Measurements from ENCODE around the gene WDR26.

Gene WDR26

DNA sequence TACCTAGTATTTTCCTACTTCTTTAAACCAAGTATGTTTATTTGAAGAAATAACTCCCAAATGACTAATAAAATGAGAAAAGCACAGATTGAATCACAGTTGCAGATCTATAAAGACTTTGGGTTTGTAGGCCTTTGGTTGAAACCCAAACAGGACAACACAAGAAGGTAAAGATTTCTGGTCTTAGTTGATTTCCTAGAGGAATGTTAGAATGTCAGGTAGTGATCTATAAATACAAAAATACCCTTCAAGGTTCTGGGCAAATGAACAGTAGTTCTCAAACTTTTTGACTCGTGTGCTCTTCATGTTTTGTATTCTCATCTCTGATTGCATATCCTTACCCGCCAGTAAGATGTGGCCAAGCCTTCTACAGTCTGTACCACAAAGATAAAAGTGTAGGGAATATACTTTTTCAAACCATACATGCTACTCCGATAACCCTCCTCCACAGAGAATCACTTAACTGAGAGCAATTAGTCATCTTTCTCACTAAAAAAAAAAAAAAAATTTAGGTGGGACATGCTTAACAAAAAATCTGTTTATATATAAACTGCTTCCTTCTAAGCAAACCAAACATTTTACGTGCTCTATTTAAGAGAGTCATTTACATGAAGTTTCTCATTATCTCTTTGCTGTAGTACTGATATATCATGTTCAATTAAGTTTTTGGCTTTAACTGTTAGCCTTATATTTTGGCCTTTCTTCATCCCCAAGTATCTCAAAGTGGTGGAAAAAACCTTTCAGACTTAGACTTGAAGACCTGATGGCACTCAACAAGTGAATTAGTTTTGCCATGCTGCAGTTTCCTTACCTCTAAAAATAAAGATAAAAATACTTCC lies 42.0 kb downstream of the WDR26 start:
- Histone ChIP-seq H3K9ac (ENCODE audit: low read depth, low read length) (no peak overlapping the region), H3K27me3 (ENCODE audit: control insufficient read depth, insufficient read depth, low read length) (no peaks in the 10 kb centered on the region), H3K36me3 (ENCODE audit: control insufficient read depth, insufficient read depth, low read length) (peaks cover 96% of the 10 kb centered on the region), H3K27ac (ENCODE audit: low read depth, low read length) (no peak overlapping the region), H3K4me3 (ENCODE audit: low read depth, low read length) (no peak overlapping the region), H3K9me3 (ENCODE audit: control insufficient read depth, insufficient read depth, low read length) (no peaks in the 10 kb centered on the region), H3K4me1 (ENCODE audit: control insufficient read depth, insufficient read depth, low read length) (no peaks in the 10 kb centered on the region)

DNA sequence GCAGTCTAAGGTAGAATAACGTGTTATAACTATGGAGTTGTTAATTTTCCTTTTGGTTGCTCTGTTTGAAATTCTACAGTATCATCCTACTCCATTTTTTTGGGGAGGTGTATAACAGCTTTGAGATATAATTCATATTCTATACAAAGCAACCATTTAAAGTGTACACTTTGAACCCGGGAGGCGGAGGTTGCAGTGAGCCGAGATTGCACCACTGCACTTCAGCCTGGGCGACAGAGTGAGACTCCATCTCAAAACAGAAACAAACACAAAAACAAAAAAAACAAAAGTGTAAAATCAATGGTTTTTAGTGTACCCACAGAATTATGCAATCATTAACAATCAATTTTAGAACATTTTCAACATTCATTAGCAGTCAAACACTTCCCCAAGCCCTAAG lies 44.1 kb downstream of the WDR26 start:
- Histone ChIP-seq H3K9me3 (ENCODE audit: control insufficient read depth, insufficient read depth, low read length) (no peaks in the 10 kb centered on the region), H3K4me3 (ENCODE audit: low read depth, low read length) (no peak overlapping the region), H3K27me3 (ENCODE audit: control insufficient read depth, insufficient read depth, low read length) (no peaks in the 10 kb centered on the region), H3K36me3 (ENCODE audit: control insufficient read depth, insufficient read depth, low read length) (peaks cover 93% of the 10 kb centered on the region), H3K27ac (ENCODE audit: low read depth, low read length) (no peak overlapping the region), H3K4me1 (ENCODE audit: control insufficient read depth, insufficient read depth, low read length) (no peaks in the 10 kb centered on the region), H3K9ac (ENCODE audit: low read depth, low read length) (no peak overlapping the region)

DNA sequence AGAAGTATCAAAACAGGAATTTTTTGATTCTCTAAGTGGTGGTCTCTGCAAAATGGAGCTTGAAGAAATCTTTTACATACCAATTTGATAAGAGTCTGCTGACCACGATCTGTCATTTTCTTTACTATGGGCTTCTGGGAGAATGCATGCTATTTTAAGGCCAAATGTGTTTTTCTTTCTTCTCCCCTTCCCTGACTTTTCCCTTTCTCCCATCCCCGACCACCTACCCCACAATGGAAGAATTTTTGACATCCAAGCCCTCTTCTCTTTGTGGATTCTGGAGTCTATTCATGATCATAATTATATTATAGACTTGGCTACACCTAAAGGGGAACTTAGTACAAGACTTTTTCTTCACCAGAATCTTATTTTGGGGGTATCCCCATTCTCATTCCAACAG lies 46.7 kb downstream of the WDR26 start:
- no peak overlapping the region for H3K27ac ChIP-seq (ENCODE audit: low read depth, low read length)
- H3K9me3 ChIP-seq (ENCODE audit: control insufficient read depth, insufficient read depth, low read length), result no peaks in the 10 kb centered on the region
- H3K27me3 ChIP-seq (ENCODE audit: control insufficient read depth, insufficient read depth, low read length), result no peaks in the 10 kb centered on the region
- peaks cover 74% of the 10 kb centered on the region for H3K36me3 ChIP-seq (ENCODE audit: control insufficient read depth, insufficient read depth, low read length)
- H3K4me1 ChIP-seq (ENCODE audit: control insufficient read depth, insufficient read depth, low read length), result no peaks in the 10 kb centered on the region
- H3K9ac ChIP-seq (ENCODE audit: low read depth, low read length), result no peak overlapping the region
- H3K4me3 ChIP-seq (ENCODE audit: low read depth, low read length), result no peak overlapping the region

DNA sequence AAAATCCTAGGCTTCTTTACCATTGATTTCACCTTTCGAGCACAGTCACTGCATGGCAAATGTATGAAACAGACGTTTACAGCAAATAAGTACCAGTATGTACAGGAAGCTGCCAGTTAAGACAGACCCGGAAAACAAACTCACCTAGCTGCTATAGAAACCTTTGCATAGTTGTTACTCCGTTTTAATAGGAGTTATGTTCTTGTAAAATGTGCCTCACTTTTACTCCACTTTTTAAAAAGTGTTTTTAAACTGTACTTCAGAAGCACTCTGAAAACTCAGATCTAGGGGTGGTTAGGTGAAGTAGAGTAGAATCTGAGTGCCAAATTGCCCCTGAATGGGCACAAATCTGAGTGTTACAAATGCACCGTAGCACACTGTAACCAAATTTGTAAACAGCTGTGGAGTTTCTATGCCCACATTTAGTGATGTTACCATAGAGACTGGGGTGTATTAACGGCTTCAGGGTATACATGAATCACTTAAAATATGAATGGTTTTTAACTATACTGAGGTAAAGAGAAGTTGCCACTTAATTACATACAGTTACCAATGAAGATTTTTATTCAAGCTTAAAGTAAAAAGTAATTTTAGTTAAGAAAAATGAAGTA lies 47.2 kb downstream of the WDR26 start:
- peak overlapping the region; percentile 14 for H3K27ac ChIP-seq (ENCODE audit: low read depth, low read length)

DNA sequence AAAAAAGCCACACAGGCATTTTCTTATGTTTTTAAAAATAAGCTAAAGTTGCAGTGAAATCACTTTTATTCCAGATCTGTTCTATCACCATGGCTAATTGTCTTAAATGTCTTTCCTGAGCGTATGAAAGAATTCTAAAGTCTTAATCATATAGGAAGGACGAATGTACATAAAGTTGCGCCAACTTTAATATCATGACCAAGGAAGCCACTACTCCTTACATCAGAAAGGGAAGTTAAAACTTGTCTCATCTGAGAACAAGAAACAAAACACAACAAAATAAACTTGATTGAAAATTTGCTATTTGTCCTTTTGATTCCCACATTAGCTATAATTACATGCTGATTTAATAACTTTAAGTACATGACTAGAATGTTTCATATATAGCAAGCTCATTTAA lies 51.4 kb downstream of the WDR26 start:
- no peaks in the 10 kb centered on the region for H3K4me1 ChIP-seq (ENCODE audit: control insufficient read depth, insufficient read depth, low read length)
- peaks cover 50% of the 10 kb centered on the region for H3K36me3 ChIP-seq (ENCODE audit: control insufficient read depth, insufficient read depth, low read length)
- H3K4me3 ChIP-seq (ENCODE audit: low read depth, low read length), result no peak overlapping the region
- no peak overlapping the region for H3K9ac ChIP-seq (ENCODE audit: low read depth, low read length)
- H3K9me3 ChIP-seq (ENCODE audit: control insufficient read depth, insufficient read depth, low read length), result no peaks in the 10 kb centered on the region
- H3K27me3 ChIP-seq (ENCODE audit: control insufficient read depth, insufficient read depth, low read length), result no peaks in the 10 kb centered on the region
- H3K27ac ChIP-seq (ENCODE audit: low read depth, low read length), result no peak overlapping the region

More for the DNA sequence above, 47.2 kb downstream of the WDR26 start:
- H3K36me3 ChIP-seq (ENCODE audit: control insufficient read depth, insufficient read depth, low read length), result peaks cover 69% of the 10 kb centered on the region
- no peaks in the 10 kb centered on the region for H3K4me1 ChIP-seq (ENCODE audit: control insufficient read depth, insufficient read depth, low read length)
- H3K4me3 ChIP-seq (ENCODE audit: low read depth, low read length), result no peak overlapping the region
- no peaks in the 10 kb centered on the region for H3K27me3 ChIP-seq (ENCODE audit: control insufficient read depth, insufficient read depth, low read length)
- H3K9ac ChIP-seq (ENCODE audit: low read depth, low read length), result no peak overlapping the region
- no peaks in the 10 kb centered on the region for H3K9me3 ChIP-seq (ENCODE audit: control insufficient read depth, insufficient read depth, low read length)

DNA sequence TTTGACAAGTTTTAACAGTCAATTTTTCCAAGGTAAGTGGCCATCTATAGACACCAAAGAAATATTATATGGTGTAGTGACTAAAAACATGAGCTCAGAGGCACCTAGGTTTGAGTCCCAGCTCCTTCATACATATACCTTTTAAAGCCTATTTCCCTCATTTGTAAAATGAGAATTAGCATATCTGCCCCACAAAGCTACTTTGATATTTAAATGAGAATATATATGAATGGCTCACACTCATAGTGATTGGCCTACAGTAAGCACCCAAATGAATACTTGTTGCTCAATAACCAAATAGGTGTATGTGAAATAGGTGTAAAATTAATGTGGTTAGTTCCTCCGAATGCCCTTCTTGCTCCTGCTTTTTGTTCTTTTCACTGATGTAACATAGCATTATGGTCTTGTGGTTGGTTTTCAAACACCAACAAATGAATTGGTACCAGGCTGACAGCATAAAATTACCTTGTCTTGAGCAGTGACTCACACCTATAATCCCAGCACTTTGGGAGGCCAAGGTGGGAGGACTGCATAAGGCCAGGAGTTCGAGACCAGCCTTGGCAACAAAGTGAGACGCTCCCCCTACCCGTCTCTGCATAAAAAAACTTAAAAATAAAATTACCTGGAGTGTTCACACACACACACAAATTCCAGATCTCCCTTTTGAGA lies 52.6 kb downstream of the WDR26 start:
- no peak overlapping the region for H3K27ac ChIP-seq (ENCODE audit: low read depth, low read length)
- H3K9me3 ChIP-seq (ENCODE audit: control insufficient read depth, insufficient read depth, low read length), result no peaks in the 10 kb centered on the region
- H3K4me1 ChIP-seq (ENCODE audit: control insufficient read depth, insufficient read depth, low read length), result no peaks in the 10 kb centered on the region
- peaks cover 49% of the 10 kb centered on the region for H3K36me3 ChIP-seq (ENCODE audit: control insufficient read depth, insufficient read depth, low read length)
- no peak overlapping the region for H3K9ac ChIP-seq (ENCODE audit: low read depth, low read length)
- H3K4me3 ChIP-seq (ENCODE audit: low read depth, low read length), result no peak overlapping the region
- no peaks in the 10 kb centered on the region for H3K27me3 ChIP-seq (ENCODE audit: control insufficient read depth, insufficient read depth, low read length)

DNA sequence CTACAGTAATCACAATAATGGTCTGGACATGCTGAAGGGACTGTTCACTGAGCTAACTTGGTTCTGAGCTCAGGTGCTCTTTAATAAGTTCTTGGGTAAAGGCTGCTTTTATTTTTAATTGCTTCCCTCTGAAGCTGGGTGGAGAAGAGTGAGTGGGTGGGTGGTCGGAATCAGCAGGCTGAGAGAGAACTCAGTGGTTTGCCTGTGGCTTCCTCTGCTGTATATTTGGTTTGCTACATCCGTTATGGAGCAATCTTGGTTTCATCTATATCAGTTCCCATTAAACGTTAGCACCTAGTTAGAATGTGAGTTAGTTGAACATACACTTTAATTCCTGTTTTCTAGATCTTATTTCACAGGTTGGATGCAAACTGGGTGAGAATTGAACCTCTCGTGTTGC lies 54.6 kb downstream of the WDR26 start:
- no peak overlapping the region for H3K4me3 ChIP-seq (ENCODE audit: low read depth, low read length)
- H3K27me3 ChIP-seq (ENCODE audit: control insufficient read depth, insufficient read depth, low read length), result no peaks in the 10 kb centered on the region
- H3K9me3 ChIP-seq (ENCODE audit: control insufficient read depth, insufficient read depth, low read length), result no peaks in the 10 kb centered on the region
- H3K36me3 ChIP-seq (ENCODE audit: control insufficient read depth, insufficient read depth, low read length), result peaks cover 53% of the 10 kb centered on the region
- no peak overlapping the region for H3K9ac ChIP-seq (ENCODE audit: low read depth, low read length)
- H3K4me1 ChIP-seq (ENCODE audit: control insufficient read depth, insufficient read depth, low read length), result no peaks in the 10 kb centered on the region
- H3K27ac ChIP-seq (ENCODE audit: low read depth, low read length), result no peak overlapping the region

DNA sequence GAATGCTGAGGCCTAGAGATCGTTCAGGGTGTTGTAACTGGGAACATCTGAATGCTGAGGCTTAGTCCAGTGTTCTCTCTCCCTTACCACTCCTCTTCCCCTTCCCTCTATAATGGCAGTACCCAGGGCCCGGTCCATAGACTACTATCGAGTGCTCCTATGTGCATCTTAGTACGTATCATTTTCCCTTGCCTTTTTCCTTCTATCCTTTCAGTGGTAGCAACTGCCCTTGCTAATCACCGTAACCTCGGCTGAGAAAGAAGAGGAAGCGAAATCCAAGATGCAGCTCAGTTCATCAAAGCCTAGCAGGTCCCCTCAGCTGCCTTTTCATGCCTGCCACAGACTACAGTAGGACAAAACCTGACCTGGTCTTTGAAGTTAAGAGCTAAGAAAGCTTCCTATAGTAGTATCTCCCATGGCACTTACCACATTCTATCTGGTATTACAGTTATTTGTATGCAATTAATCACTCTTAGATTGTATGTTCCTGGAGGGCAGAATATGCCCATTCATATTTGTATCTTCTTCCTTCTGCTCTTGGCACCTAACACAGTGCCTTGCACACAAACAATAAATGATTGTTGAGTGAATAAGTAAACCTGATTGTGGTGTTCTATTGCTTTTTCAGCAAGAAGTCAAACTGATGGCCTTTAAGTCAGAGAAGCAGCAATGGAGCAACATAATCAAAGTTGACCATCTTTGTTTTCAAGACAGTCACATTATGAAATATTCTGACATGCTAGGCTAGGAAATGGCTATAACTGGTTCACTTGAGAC lies 55.6 kb downstream of the WDR26 start:
- Histone ChIP-seq H3K27ac (ENCODE audit: low read depth, low read length) (no peak overlapping the region), H3K4me1 (ENCODE audit: control insufficient read depth, insufficient read depth, low read length) (no peaks in the 10 kb centered on the region), H3K36me3 (ENCODE audit: control insufficient read depth, insufficient read depth, low read length) (peaks cover 58% of the 10 kb centered on the region), H3K4me3 (ENCODE audit: low read depth, low read length) (no peak overlapping the region), H3K27me3 (ENCODE audit: control insufficient read depth, insufficient read depth, low read length) (no peaks in the 10 kb centered on the region), H3K9me3 (ENCODE audit: control insufficient read depth, insufficient read depth, low read length) (no peaks in the 10 kb centered on the region), H3K9ac (ENCODE audit: low read depth, low read length) (no peak overlapping the region)

DNA sequence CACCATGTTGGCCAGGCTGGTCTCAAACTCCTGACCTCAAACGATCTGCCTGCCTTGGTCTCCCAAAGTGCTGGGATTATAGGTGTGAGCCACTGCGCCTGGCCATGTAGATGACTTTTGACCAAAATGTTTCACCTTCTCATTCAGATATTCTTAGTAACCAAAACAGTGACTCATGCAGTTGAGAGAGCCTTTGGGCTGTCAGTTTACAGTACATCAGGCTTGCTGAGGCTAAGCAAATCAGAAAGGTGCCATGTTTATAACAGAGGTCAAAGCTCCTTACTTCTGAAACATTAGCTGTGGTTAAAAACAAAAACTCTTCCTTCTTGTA lies 57.0 kb downstream of the WDR26 start:
- Histone ChIP-seq H3K4me1 (ENCODE audit: control insufficient read depth, insufficient read depth, low read length) (no peaks in the 10 kb centered on the region), H3K9ac (ENCODE audit: low read depth, low read length) (no peak overlapping the region), H3K4me3 (ENCODE audit: low read depth, low read length) (no peak overlapping the region), H3K9me3 (ENCODE audit: control insufficient read depth, insufficient read depth, low read length) (no peaks in the 10 kb centered on the region), H3K36me3 (ENCODE audit: control insufficient read depth, insufficient read depth, low read length) (peaks cover 70% of the 10 kb centered on the region), H3K27me3 (ENCODE audit: control insufficient read depth, insufficient read depth, low read length) (no peaks in the 10 kb centered on the region), H3K27ac (ENCODE audit: low read depth, low read length) (no peak overlapping the region)

DNA sequence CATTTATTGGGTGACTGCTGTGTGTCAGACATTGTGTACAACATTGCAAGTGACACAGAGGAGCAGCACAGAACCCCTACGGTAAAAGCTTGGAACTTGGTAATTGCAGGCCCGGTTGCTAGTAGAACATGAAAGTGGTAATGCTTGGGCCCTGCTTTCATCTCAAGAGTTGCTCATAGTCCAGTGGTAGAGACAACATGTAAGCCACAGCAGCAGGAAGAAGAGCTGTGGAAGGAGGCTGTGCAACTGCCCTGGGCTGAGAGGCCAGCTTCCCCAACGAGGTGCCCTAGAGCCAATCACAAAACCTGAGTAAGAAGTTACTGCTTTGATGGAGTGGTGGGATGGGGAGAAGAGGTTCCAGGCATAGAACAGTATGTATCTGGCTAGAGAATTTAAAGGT lies 59.5 kb downstream of the WDR26 start:
- no peak overlapping the region for H3K9ac ChIP-seq (ENCODE audit: low read depth, low read length)
- no peaks in the 10 kb centered on the region for H3K27me3 ChIP-seq (ENCODE audit: control insufficient read depth, insufficient read depth, low read length)
- no peak overlapping the region for H3K27ac ChIP-seq (ENCODE audit: low read depth, low read length)
- H3K4me3 ChIP-seq (ENCODE audit: low read depth, low read length), result no peak overlapping the region
- peaks cover 90% of the 10 kb centered on the region for H3K36me3 ChIP-seq (ENCODE audit: control insufficient read depth, insufficient read depth, low read length)
- no peaks in the 10 kb centered on the region for H3K9me3 ChIP-seq (ENCODE audit: control insufficient read depth, insufficient read depth, low read length)
- no peaks in the 10 kb centered on the region for H3K4me1 ChIP-seq (ENCODE audit: control insufficient read depth, insufficient read depth, low read length)

All from HUES48 (cell line).